SK-N-SH (cell line): ENCODE results near the gene IFNW1.
"Not testable (repeated sequence)": the region's sequence is repeated elsewhere in the genome, so short reads cannot be mapped to it uniquely, and the experiment has no call there.

ENCODE experiments used
- CTCF ChIP-seq: fragments of 200-600 bp; sonication (generic); IDR thresholded peaks from 2 replicates; pipeline ENCODE4 v1.6.1; 2017; ENCODE audit warnings: antibody characterized with exemption, mild to moderate bottlenecking, moderate library complexity
- TF ChIP-seq, protein P1 (sequence below): IDR thresholded peaks from 2 replicates; pipeline ENCODE4 v1.4.0; 2012; ENCODE audit warnings: low read depth
- TF ChIP-seq, protein P2 (sequence below): fragments of 150-350 bp; IDR thresholded peaks from 2 replicates; pipeline ENCODE4 v1.6.1; 2017; ENCODE audit warnings: antibody characterized with exemption, low read length, low read depth, borderline replicate concordance

- not testable (repeated sequence) for TF ChIP-seq CTCF
- TF ChIP-seq, protein P1, sequence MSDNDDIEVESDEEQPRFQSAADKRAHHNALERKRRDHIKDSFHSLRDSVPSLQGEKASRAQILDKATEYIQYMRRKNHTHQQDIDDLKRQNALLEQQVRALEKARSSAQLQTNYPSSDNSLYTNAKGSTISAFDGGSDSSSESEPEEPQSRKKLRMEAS: not testable (repeated sequence)
- TF ChIP-seq, protein P2, sequence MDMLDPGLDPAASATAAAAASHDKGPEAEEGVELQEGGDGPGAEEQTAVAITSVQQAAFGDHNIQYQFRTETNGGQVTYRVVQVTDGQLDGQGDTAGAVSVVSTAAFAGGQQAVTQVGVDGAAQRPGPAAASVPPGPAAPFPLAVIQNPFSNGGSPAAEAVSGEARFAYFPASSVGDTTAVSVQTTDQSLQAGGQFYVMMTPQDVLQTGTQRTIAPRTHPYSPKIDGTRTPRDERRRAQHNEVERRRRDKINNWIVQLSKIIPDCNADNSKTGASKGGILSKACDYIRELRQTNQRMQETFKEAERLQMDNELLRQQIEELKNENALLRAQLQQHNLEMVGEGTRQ: not testable (repeated sequence)
These were observed 45.9 kb upstream of the IFNW1 start, which contains the start of gene IFNA4 for GRCh38 chr9:21187487-21187886.
